B cell (primary cell): ENCODE measurements around the gene CRELD2. TPM values are rescaled to one million over a fixed set of nuclear protein-coding genes. Genes with fewer than 3 reads are reported as not detected.

ENCODE experiments used
- ATAC-seq: fragments of 200-7000 bp; cut with Tn5 transposase; one replicate; pipeline ENCODE4 v1.10.0; 2021; ENCODE audit warnings: low read depth, mild to moderate bottlenecking, moderate number of reproducible peaks, moderate library complexity
- CTCF ChIA-PET: fragments of 350-600 bp; sonication (Branson Sonifier 250); formaldehyde crosslinking; loops from one replicate; lab custom pipeline; 2021; ENCODE audit warnings: antibody characterized with exemption, inconsistent platforms; lab: Charles Lee
- POLR2A ChIA-PET: fragments of 350-600 bp; sonication (Branson Sonifier 250); formaldehyde crosslinking; loops from one replicate; lab custom pipeline; 2021; ENCODE audit warnings: antibody characterized with exemption; lab: Charles Lee
- DNase-seq: peaks from one replicate; pipeline ENCODE4 v3.0.0; 2013
- H2AFZ ChIP-seq: 2 replicates; pipeline ENCODE4 v1.6.1; 2012; ENCODE audit warnings: mild to moderate bottlenecking, low read depth, low read length; ENCODE audit not compliant: insufficient read depth, poor library complexity, severe bottlenecking
- H3K27ac ChIP-seq, 2 donors: 1 replicate in 1 of 2; 2 replicates in 1 of 2; pipeline ENCODE4 v1.5.1; 2012 to 2013; ENCODE audit warnings: low read length in 2 of 2, mild to moderate bottlenecking in 2 of 2, moderate library complexity in 1 of 2
- H3K27me3 ChIP-seq, 4 experiments: fragments of 200-600 bp in 1 of 4; sonication (generic) in 1 of 4; replicated peaks in 1 of 4; 1 replicate in 2 of 4; 2 replicates in 2 of 4; pipeline versions ENCODE4 v1.6.1 to v1.7.0; 2013 to 2016; ENCODE audit warnings: low read length in 3 of 4, mild to moderate bottlenecking in 2 of 4, mixed read lengths in 1 of 4, moderate library complexity in 1 of 4; ENCODE audit not compliant: insufficient read depth in 4 of 4, control insufficient read depth in 3 of 4; ENCODE audit errors: control extremely low read depth in 1 of 4
- H3K36me3 ChIP-seq, 2 experiments: replicated peaks in 1 of 2; 1 replicate in 1 of 2; 2 replicates in 1 of 2; pipeline versions ENCODE4 v1.6.1 to v1.7.1; 2013; ENCODE audit warnings: low read length in 1 of 2; ENCODE audit not compliant: insufficient read depth in 2 of 2, control insufficient read depth in 1 of 2; ENCODE audit errors: control extremely low read depth in 1 of 2, extremely low read depth in 1 of 2
- H3K4me1 ChIP-seq, 2 donors: fragments of 200-600 bp in 1 of 2; sonication (generic) in 1 of 2; 1 replicate in 1 of 2; 2 replicates in 1 of 2; pipeline versions ENCODE4 v1.5.1 to v1.6.1; 2013 to 2017; ENCODE audit warnings: low read length in 2 of 2; ENCODE audit not compliant: control insufficient read depth in 2 of 2, insufficient read depth in 2 of 2
- H3K4me2 ChIP-seq: replicated peaks from 2 replicates; pipeline ENCODE3; 2012; ENCODE audit warnings: mild to moderate bottlenecking, low read depth, low read length; ENCODE audit not compliant: poor library complexity, severe bottlenecking
- H3K4me3 ChIP-seq, 5 experiments: fragments of 200-600 bp in 1 of 5; sonication (generic) in 1 of 5; 1 replicate in 3 of 5; 2 replicates in 2 of 5; pipeline versions ENCODE4 v1.5.1 to v1.7.0; 2011 to 2016; ENCODE audit warnings: low read length in 4 of 5, mild to moderate bottlenecking in 4 of 5, low read depth in 2 of 5, control low read depth in 1 of 5, moderate library complexity in 1 of 5; ENCODE audit not compliant: insufficient read depth in 1 of 5; ENCODE audit errors: control extremely low read depth in 1 of 5, extremely low read depth in 1 of 5
- H3K79me2 ChIP-seq: fragments of 200-600 bp; sonication (generic); one replicate; pipeline ENCODE4 v1.6.0; 2016; ENCODE audit warnings: low read length; ENCODE audit not compliant: control insufficient read depth, insufficient read depth
- H3K9ac ChIP-seq: fragments of 200-600 bp; sonication (generic); 2 replicates; pipeline ENCODE4 v1.6.1; 2017; ENCODE audit warnings: mild to moderate bottlenecking, low read length, moderate library complexity
- H3K9me3 ChIP-seq, 3 donors: one replicate each; pipeline versions ENCODE4 v1.6.1 to v1.7.1; 2013; ENCODE audit warnings: low read length in 2 of 3; ENCODE audit not compliant: control insufficient read depth in 2 of 3, insufficient read depth in 1 of 3; ENCODE audit errors: control extremely low read depth in 1 of 3
- H4K20me1 ChIP-seq: 2 replicates; pipeline ENCODE4 v1.6.0; 2012; ENCODE audit warnings: mild to moderate bottlenecking, low read length; ENCODE audit not compliant: insufficient read depth, control insufficient read depth, poor library complexity, severe bottlenecking
- H3K27ac Mint-ChIP-seq: one replicate; pipeline ENCODE4 v1.8.0; 2021; ENCODE audit warnings: mixed read lengths
- H3K27me3 Mint-ChIP-seq: one replicate; pipeline ENCODE4 v1.8.0; 2021; ENCODE audit warnings: mixed read lengths
- H3K4me1 Mint-ChIP-seq: one replicate; pipeline ENCODE4 v1.8.0; 2021; ENCODE audit warnings: mixed read lengths
- H3K4me3 Mint-ChIP-seq: one replicate; pipeline ENCODE4 v1.8.0; 2021; ENCODE audit warnings: mixed read lengths
- H3K9me3 Mint-ChIP-seq: one replicate; pipeline ENCODE4 v1.8.0; 2022; ENCODE audit warnings: mixed read lengths; ENCODE audit not compliant: insufficient read depth
- CTCF ChIP-seq: fragments of 200-600 bp; IDR thresholded peaks from one replicate; pipeline ENCODE4 v1.8.0; 2022; ENCODE audit warnings: antibody characterized with exemption, mild to moderate bottlenecking
- EZH2 ChIP-seq: IDR thresholded peaks from 2 replicates; pipeline ENCODE4 v1.6.1; 2012; ENCODE audit warnings: borderline replicate concordance, low read depth, mild to moderate bottlenecking, moderate library complexity, low read length; ENCODE audit not compliant: insufficient read depth, poor library complexity, severe bottlenecking
- WGBS: methylation state at CpG from one replicate; pipeline ENCODE4 v1.1.5; 2013; ENCODE audit warnings: missing lambda C conversion rate; ENCODE audit not compliant: insufficient coverage; 5-methylcytosine and 5-hydroxymethylcytosine counted together
- intact Hi-C: fragments of 100-400 bp; cut with micrococcal nuclease; formaldehyde crosslinking; loops from one replicate; pipeline ENCODE4 v1.10.0; 2022
- polyA plus RNA-seq: library from polyadenylated mRNA; depleted of rRNA; stranded (reverse); fragments of >200 nt; gene quantifications from 2 replicates; pipeline ENCODE4 v1.2.3, GENCODE V29; 2012
- total RNA-seq, 2 donors: library from RNA; stranded (reverse); fragments of 120-200 nt in 1 of 2; gene quantifications; 1 replicate in 1 of 2; 2 replicates in 1 of 2; pipeline versions ENCODE4 v1.2.3 to v1.2.4, GENCODE V29; 2013 to 2022

CRELD2 gene
- total and polyA plus RNA-seq, 2 donors (not counting 1 experiment from before 2014, with no cell fraction given), result 35.9 to 41.9 TPM

- WGBS, result 83% methylated on average over 18 of the region's 20 CpGs
- no peak overlapping the region for H3K27ac ChIP-seq
- H3K9me3 Mint-ChIP-seq, result no peaks in the 10 kb centered on the region
- peaks cover 0 to 13% of the 10 kb centered on the region in 2 donors for H3K4me1 ChIP-seq
- no peak for ATAC-seq
- POLR2A ChIA-PET, result interaction anchor here (1.2 kb wide), 1 partner anchor 17 kb away, joined by 3 read pairs; no protein-coding TSS in a partner anchor
- no peaks in the 10 kb centered on the region for H3K27me3 ChIP-seq
- no peaks in the 10 kb centered on the region for H3K79me2 ChIP-seq
- intact Hi-C loops, result no loop called here
- no peak overlapping the region for H3K4me2 ChIP-seq
- H3K9ac ChIP-seq, result no peak overlapping the region
- no peaks in the 10 kb centered on the region for H3K9me3 ChIP-seq
- H3K27ac Mint-ChIP-seq, result no peak overlapping the region
- CTCF ChIA-PET, result interaction anchor here (1.1 kb wide), 1 partner anchor 22 kb away, joined by 3 read pairs; no protein-coding TSS in a partner anchor
- H3K4me1 Mint-ChIP-seq, result peaks cover 2% of the 10 kb centered on the region
- DNase-seq, result no peak
- no peak overlapping the region for H3K4me3 Mint-ChIP-seq
- no peaks in the 10 kb centered on the region for H3K27me3 Mint-ChIP-seq
- H4K20me1 ChIP-seq, result no peaks in the 10 kb centered on the region
- TF ChIP-seq CTCF (no peak), EZH2 (no peak)
- no peak overlapping the region for H3K4me3 ChIP-seq
- no peak overlapping the region for H2AFZ ChIP-seq
- H3K36me3 ChIP-seq, result no peaks in the 10 kb centered on the region
Measured at GRCh38 chr22:49953027-49953679, 34.7 kb downstream of the CRELD2 start.

GRCh38 chr22:49953680-49954344, 35.4 kb downstream of the CRELD2 start:
- DNase-seq, result no peak
- no peak overlapping the region for H3K4me3 ChIP-seq
- H3K27me3 Mint-ChIP-seq, result no peaks in the 10 kb centered on the region
- no peak overlapping the region for H3K4me3 Mint-ChIP-seq
- intact Hi-C loops, result no loop called here
- H3K4me1 Mint-ChIP-seq, result peaks cover 4% of the 10 kb centered on the region
- no peak overlapping the region for H3K27ac Mint-ChIP-seq
- POLR2A ChIA-PET, result interaction anchor here (0.5 to 1.2 kb wide), 2 partner anchors 18 to 578 kb away, joined by 3 to 4 read pairs; no protein-coding TSS in a partner anchor
- H3K79me2 ChIP-seq, result no peaks in the 10 kb centered on the region
- no peaks in the 10 kb centered on the region for H3K36me3 ChIP-seq
- TF ChIP-seq EZH2 (no peak), CTCF (no peak)
- no peak overlapping the region for H2AFZ ChIP-seq
- WGBS, result 94% methylated on average over 18 of the region's 18 CpGs
- ATAC-seq, result no peak
- no peak overlapping the region for H3K27ac ChIP-seq
- peaks cover 0 to 13% of the 10 kb centered on the region in 2 donors for H3K4me1 ChIP-seq
- no peaks in the 10 kb centered on the region for H3K9me3 Mint-ChIP-seq
- H3K9ac ChIP-seq, result no peak overlapping the region
- CTCF ChIA-PET, result interaction anchor here (1.1 kb wide), 1 partner anchor 23 kb away, joined by 3 read pairs; no protein-coding TSS in a partner anchor
- H3K4me2 ChIP-seq, result no peak overlapping the region
- H4K20me1 ChIP-seq, result no peaks in the 10 kb centered on the region
- H3K9me3 ChIP-seq, result no peaks in the 10 kb centered on the region
- H3K27me3 ChIP-seq, result no peaks in the 10 kb centered on the region
